Forelimb muscle (tissue), 1 donor: ENCODE data around the gene TRIP13. TPM values are rescaled to one million over a fixed set of nuclear protein-coding genes. Genes with fewer than 3 reads are reported as not detected.

Experiments used
- DNase-seq: peaks from one replicate; pipeline ENCODE4 v3.0.0-alpha.2; 2013; ENCODE audit warnings: low read depth
- polyA plus RNA-seq: library from polyadenylated mRNA; unstranded; fragments of 120-200 nt; gene quantifications from one replicate; pipeline ENCODE4 v1.2.1, GENCODE V29; 2013; ENCODE audit not compliant: insufficient read length

TRIP13 gene
- polyA plus RNA-seq, 1 donor, result 6.6 TPM

- no peak for DNase-seq
Observed at GRCh38 chr5:854966-855743, 37.5 kb upstream of the TRIP13 start.

- no peak for DNase-seq
Observed at GRCh38 chr5:855771-856530, 36.7 kb upstream of the TRIP13 start.

GRCh38 chr5:856531-857425, 35.9 kb upstream of the TRIP13 start:
- no peak for DNase-seq

GRCh38 chr5:858726-859125, 34.0 kb upstream of the TRIP13 start:
- DNase-seq, result no peak

- DNase-seq, result no peak
Observed at GRCh38 chr5:859391-859790, 33.3 kb upstream of the TRIP13 start.

GRCh38 chr5:859798-860296, 32.8 kb upstream of the TRIP13 start:
- no peak for DNase-seq

GRCh38 chr5:860506-861150, 32.1 kb upstream of the TRIP13 start:
- no peak for DNase-seq

GRCh38 chr5:861442-862366, 31.0 kb upstream of the TRIP13 start:
- DNase-seq, result no peak

- DNase-seq, result no peak
Observed at GRCh38 chr5:862367-863243, 30.1 kb upstream of the TRIP13 start.

GRCh38 chr5:863244-863805, 29.4 kb upstream of the TRIP13 start:
- no peak for DNase-seq

GRCh38 chr5:864492-865167, 28.1 kb upstream of the TRIP13 start:
- DNase-seq, result peak; percentile 20

GRCh38 chr5:865168-865521, 27.5 kb upstream of the TRIP13 start:
- DNase-seq, result no peak

GRCh38 chr5:865771-866170, 26.9 kb upstream of the TRIP13 start:
- no peak for DNase-seq

GRCh38 chr5:867300-867870, 25.3 kb upstream of the TRIP13 start:
- no peak for DNase-seq

GRCh38 chr5:868428-869135, 24.1 kb upstream of the TRIP13 start:
- DNase-seq, result no peak

- DNase-seq, result no peak
Observed at GRCh38 chr5:870956-871355, 21.7 kb upstream of the TRIP13 start.

GRCh38 chr5:871596-872298, 20.9 kb upstream of the TRIP13 start:
- no peak for DNase-seq
